Mucosa of descending colon (tissue), 3 donors: Measurements from ENCODE around the gene CEP44. TPM values are rescaled to one million over a fixed set of nuclear protein-coding genes. Genes with fewer than 3 reads are reported as not detected.

Source experiments
- ATAC-seq: fragments of 200-7000 bp; cut with Tn5 transposase; one replicate; pipeline ENCODE4 v1.9.1; 2020; ENCODE audit warnings: mild to moderate bottlenecking, moderate library complexity
- DNase-seq, 3 donors: peaks; one replicate each; pipeline ENCODE4 v3.0.0-alpha.2; 2020
- H3K36me3 ChIP-seq: fragments of 200-600 bp; one replicate; pipeline ENCODE4 v1.8.0; 2021; ENCODE audit warnings: low read depth, mild to moderate bottlenecking
- H3K4me1 ChIP-seq: fragments of 200-600 bp; one replicate; pipeline ENCODE4 v1.8.0; 2021; ENCODE audit warnings: low read depth, mild to moderate bottlenecking
- H3K4me3 ChIP-seq: fragments of 200-600 bp; one replicate; pipeline ENCODE4 v1.8.0; 2021; ENCODE audit warnings: mild to moderate bottlenecking
- H3K9me3 ChIP-seq: fragments of 200-600 bp; one replicate; pipeline ENCODE4 v1.8.0; 2021; ENCODE audit warnings: mild to moderate bottlenecking
- intact Hi-C, 2 donors: fragments of 100-400 bp; cut with DNase I in 1 of 2; cut with micrococcal nuclease in 1 of 2; formaldehyde crosslinking; loops; one replicate each; pipeline versions ENCODE4 v1.11.0 to v1.11.1; 2022; cut with DNase I, micrococcal nuclease
- total RNA-seq, 3 donors: library from RNA; stranded (reverse); fragmentation: NEBNext Ultra II Directional in 2 of 3; extraction: Animal tissue kit (Norgen Biotek cat#: 25700) in 2 of 3; gene quantifications; one replicate each; pipeline versions ENCODE4 v1.2.1 to v1.2.4, GENCODE V29; 2021 to 2023
- TF ChIP-seq, protein P1 (sequence below): fragments of 200-600 bp; IDR thresholded peaks from one replicate; pipeline ENCODE4 v1.8.0; 2022; ENCODE audit warnings: antibody characterized with exemption, mild to moderate bottlenecking
- donor health status: DM: no; HTN: no; CAD: no; lungs with moderate emphysema.
- donor health status: DM: no; HTN: no; CAD: no.
- donor health status: DM: no; HTN: yes; CAD: no.

Gene CEP44
- total RNA-seq, 3 donors from 2014 or later, result 13.7 to 28.7 (median 14.7) TPM

DNA sequence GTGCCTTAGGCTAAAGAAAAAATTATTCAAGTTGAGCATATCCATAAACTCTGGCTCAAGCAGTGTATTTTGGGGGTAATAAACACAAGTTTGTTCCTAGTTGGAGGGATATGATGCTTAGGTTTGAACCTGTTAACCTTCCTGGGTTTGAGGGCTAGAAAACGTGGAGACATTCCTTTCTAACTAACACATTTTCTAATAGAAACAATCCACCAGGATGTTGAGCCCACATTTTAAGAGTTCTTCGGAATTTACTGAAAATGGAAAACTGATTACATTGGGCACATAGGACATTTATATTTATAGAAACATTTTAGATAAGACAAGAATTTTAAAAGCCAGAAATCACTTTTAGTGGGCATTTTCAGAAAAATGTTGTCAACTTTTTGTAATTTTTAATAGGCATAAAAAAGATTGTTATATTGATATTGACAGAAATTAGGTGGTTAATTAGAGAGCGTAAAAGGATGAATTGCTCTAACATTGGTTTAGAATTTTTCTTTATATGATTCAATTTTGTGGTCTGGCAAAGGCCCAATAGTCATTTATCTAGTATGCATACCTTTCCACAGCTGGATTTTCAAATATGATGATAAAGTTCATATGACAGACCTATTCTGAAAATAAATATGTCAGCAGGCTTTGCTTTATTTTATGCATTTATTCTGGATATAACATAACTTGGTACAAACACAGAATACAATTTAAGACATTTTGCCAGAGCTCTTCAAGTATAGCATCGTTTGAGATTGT, 49.2 kb downstream of the CEP44 start:
- H3K4me1 ChIP-seq, result no peaks in the 10 kb centered on the region
- H3K36me3 ChIP-seq, result no peaks in the 10 kb centered on the region
- TF ChIP-seq, protein P1, sequence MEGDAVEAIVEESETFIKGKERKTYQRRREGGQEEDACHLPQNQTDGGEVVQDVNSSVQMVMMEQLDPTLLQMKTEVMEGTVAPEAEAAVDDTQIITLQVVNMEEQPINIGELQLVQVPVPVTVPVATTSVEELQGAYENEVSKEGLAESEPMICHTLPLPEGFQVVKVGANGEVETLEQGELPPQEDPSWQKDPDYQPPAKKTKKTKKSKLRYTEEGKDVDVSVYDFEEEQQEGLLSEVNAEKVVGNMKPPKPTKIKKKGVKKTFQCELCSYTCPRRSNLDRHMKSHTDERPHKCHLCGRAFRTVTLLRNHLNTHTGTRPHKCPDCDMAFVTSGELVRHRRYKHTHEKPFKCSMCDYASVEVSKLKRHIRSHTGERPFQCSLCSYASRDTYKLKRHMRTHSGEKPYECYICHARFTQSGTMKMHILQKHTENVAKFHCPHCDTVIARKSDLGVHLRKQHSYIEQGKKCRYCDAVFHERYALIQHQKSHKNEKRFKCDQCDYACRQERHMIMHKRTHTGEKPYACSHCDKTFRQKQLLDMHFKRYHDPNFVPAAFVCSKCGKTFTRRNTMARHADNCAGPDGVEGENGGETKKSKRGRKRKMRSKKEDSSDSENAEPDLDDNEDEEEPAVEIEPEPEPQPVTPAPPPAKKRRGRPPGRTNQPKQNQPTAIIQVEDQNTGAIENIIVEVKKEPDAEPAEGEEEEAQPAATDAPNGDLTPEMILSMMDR, result no peak
- no peaks in the 10 kb centered on the region for H3K9me3 ChIP-seq
- ATAC-seq (no peak), DNase-seq (no peak)
- intact Hi-C loops, result no loop called here
- H3K4me3 ChIP-seq, result no peak overlapping the region

DNA sequence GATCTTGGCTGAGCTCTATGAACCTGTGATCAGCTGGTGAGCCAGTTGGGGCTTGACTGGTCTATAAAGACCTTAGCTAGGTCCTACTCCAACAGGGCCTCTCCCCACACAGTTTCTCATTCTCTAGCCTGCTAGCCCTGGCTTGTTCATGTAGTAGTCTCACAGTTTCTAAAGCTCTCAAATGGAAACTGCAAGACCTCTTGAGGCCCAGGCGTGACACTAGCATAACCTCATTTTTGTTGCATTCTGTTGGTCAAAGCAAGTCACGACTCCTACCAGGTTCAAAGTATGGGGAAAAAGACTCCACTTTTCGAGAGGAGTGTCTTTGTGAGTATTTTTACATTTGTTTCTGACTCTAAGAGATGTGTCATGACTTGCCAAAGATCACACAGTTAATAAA, 50.9 kb downstream of the CEP44 start:
- no peak for ATAC-seq
- Histone ChIP-seq H3K36me3 (no peaks in the 10 kb centered on the region), H3K9me3 (no peaks in the 10 kb centered on the region), H3K4me3 (no peak overlapping the region), H3K4me1 (no peaks in the 10 kb centered on the region)
- intact Hi-C loops, result no loop called here
- no peak for DNase-seq
- TF ChIP-seq, protein P1, result no peak

DNA sequence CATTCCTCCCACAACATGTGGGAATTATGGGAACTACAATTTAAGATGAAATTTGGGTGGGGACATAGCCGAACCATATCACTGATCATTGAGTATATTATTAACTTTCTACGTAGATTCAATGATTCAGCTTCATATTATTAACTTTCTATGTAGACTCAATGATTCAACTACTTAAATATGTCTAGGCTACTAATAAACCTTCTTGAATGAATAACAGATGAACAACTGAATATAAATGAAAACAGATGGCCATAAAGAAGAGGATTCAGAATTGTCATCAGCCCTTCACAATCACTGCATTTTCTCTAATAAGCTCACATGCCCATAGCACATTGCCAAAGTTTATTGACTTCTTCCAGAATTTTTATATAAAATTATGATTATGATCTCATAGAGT, 57.0 kb downstream of the CEP44 start:
- no peak for DNase-seq
- H3K4me3 ChIP-seq, result no peak overlapping the region
- ATAC-seq, result no peak
- H3K4me1 ChIP-seq, result no peaks in the 10 kb centered on the region
- no peaks in the 10 kb centered on the region for H3K9me3 ChIP-seq
- intact Hi-C loops, result no loop called here
- H3K36me3 ChIP-seq, result no peaks in the 10 kb centered on the region
- TF ChIP-seq, protein P1, result no peak

DNA sequence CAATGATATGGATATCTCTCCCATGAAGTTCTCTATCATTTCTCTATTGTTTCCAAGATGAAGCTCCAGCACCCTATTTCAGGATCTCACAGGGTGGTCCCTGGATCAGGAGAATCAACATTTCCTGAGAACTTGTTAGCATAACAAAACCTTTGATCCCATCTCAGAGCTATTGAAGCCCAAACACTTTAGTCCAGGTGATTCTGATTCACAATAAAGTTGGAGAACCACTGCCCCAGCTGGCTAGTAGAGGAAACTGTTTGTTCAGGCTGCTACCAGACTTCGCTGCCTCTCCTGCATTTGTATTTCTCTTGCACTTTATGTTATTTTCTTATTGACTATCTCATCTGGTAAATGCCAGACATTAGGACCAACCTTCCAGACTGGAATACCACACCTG, 65.4 kb downstream of the CEP44 start:
- DNase-seq (no peak), ATAC-seq (no peak)
- TF ChIP-seq, protein P1, result no peak
- H3K4me1 ChIP-seq, result no peaks in the 10 kb centered on the region
- H3K4me3 ChIP-seq, result no peak overlapping the region
- no peaks in the 10 kb centered on the region for H3K36me3 ChIP-seq
- intact Hi-C loops, result no loop called here
- no peaks in the 10 kb centered on the region for H3K9me3 ChIP-seq

DNA sequence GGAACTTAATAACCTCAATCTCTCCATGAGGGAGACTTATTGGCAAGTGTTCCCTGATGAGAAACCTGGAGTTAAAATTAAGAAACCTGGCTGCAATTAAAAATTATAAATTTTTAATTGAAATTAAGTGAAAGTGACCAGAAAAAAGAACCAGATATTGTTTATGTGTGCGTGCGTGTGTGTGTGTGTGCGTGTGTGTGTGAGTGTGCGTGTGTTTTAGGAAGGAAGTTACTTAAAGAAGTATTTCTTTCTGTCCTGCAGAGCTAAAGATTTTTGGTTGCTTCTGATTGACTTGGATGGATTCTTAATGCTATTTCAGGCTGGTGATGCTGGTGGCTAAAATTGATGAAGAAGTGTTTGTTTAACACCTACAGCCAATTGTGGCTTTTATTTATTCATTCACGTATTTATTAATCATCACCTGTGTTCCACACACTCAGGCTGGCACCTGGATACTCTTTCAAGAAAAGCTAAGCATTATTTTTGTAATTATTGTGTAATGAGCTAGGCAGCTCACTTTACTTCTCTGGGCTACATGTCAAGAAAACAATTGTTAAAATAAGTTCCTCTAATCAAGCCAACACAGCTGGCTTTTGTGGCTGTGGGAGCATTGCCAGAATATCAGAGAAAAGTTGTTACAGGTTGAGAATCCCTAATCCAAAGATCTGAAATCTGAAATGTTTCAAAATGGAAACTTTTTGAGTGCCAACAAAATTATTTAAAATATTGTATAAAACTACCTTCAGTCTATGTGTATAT, 68.5 kb downstream of the CEP44 start:
- H3K4me3 ChIP-seq, result no peak overlapping the region
- no peaks in the 10 kb centered on the region for H3K36me3 ChIP-seq
- ATAC-seq (no peak), DNase-seq (no peak)
- intact Hi-C loops, result no loop called here
- TF ChIP-seq, protein P1, result no peak
- no peaks in the 10 kb centered on the region for H3K4me1 ChIP-seq
- no peaks in the 10 kb centered on the region for H3K9me3 ChIP-seq
